Activated B cell treated with CpG ODN at 0.5 μM for 24 hours (primary cell): ENCODE measurements around the gene CBFA2T2. TPM values are rescaled to one million over a fixed set of nuclear protein-coding genes. Genes with fewer than 3 reads are reported as not detected.

ENCODE experiments used
- ATAC-seq: fragments of 200-7000 bp; cut with Tn5 transposase; one replicate; pipeline ENCODE4 v1.10.0; 2021; ENCODE audit warnings: low read depth, mild to moderate bottlenecking, moderate library complexity
- CTCF ChIA-PET: fragments of 350-600 bp; sonication (Branson Sonifier 250); formaldehyde crosslinking; loops from one replicate; lab custom pipeline; 2021; ENCODE audit warnings: antibody characterized with exemption; lab: Charles Lee
- POLR2A ChIA-PET: fragments of 350-600 bp; sonication (Branson Sonifier 250); formaldehyde crosslinking; loops from one replicate; lab custom pipeline; 2021; ENCODE audit warnings: antibody characterized with exemption; lab: Charles Lee
- DNase-seq: peaks from one replicate; pipeline ENCODE4 v3.0.0; 2022
- H3K27ac Mint-ChIP-seq: one replicate; pipeline ENCODE4 v1.8.0; 2020; ENCODE audit warnings: mixed read lengths
- H3K27me3 Mint-ChIP-seq: one replicate; pipeline ENCODE4 v1.8.0; 2021; ENCODE audit warnings: mixed read lengths
- H3K36me3 Mint-ChIP-seq: one replicate; pipeline ENCODE4 v1.8.0; 2021; ENCODE audit warnings: low read depth, mixed read lengths
- H3K4me1 Mint-ChIP-seq: one replicate; pipeline ENCODE4 v1.8.0; 2021; ENCODE audit warnings: mixed read lengths
- H3K4me3 Mint-ChIP-seq: one replicate; pipeline ENCODE4 v1.8.0; 2020; ENCODE audit warnings: mild to moderate bottlenecking, mixed read lengths
- H3K9me3 Mint-ChIP-seq: one replicate; pipeline ENCODE4 v1.8.0; 2020; ENCODE audit warnings: mixed read lengths
- intact Hi-C: fragments of 100-400 bp; cut with micrococcal nuclease; formaldehyde crosslinking; loops from one replicate; pipeline ENCODE4 v1.15.1; 2024
- total RNA-seq: library from RNA; stranded (reverse); gene quantifications from 2 replicates; pipeline ENCODE4 v1.2.3, GENCODE V29; 2022
- TF ChIP-seq, protein P1 (sequence below): fragments of 200-600 bp; IDR thresholded peaks from one replicate; pipeline ENCODE4 v1.8.0; 2022; ENCODE audit warnings: antibody characterized with exemption, mild to moderate bottlenecking

Gene CBFA2T2
- total RNA-seq, 1 donor from 2014 or later: 15.8 TPM

DNA sequence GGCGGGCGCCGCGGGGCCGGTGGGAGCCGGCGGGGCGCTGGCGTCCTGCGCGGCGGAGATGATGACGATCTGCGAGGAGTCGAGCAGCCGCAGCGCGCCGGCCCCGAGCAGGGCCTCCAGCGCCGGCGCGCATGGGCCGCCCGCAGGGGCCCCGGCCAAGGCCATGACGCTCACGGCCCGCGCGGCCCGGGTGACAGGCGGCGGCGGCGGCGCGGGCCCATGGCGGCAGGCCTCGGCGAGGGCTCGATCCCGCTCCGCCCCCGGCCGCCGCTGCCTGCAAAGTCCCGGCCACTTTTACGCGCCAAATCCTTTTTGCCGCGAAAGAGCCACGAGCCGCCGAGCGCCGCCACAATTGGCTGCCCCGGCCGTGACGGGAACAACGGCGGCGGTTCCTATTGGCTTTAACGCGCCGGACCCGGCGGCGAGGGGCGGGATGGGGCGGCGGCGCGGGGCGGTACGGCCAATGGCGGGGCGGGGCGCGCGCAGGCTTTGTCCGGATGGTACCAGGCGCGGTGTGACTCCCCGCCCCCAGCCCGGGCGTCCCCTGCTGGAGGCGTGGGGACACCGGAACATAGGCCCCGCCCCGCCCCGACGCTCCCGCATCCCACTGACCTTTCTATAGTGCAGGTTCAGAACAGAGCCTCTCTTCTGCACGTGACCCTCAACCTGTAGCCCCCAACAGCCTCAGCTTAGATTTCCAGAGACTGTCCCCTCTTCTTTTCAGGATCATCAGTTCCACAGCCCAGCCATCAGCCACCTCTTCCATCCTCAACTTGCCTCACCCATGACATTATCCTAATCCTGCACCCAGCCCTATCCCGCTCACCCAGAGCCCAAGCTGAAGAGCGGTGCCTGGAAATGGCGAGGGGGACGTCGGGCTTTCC is 196.4 kb downstream of the CBFA2T2 start, which contains the start of gene E2F1:
TSS of gene E2F1 (minus strand) at position 286 of the 884 bp plus-strand sequence. CDS start at position 165, 121 bp downstream.
- Mint-ChIP-seq H3K4me3 (peak within 1 kb of the TSS; percentile 86), H3K27me3 (no peaks in the 10 kb centered on the region), H3K4me1 (peaks cover 30% of the 10 kb centered on the region), H3K9me3 (no peaks in the 10 kb centered on the region), H3K36me3 (no peaks in the 10 kb centered on the region), H3K27ac (peak within 1 kb of the TSS; percentile 77)
- ATAC-seq: peak; percentile 93
- TF ChIP-seq, protein P1, sequence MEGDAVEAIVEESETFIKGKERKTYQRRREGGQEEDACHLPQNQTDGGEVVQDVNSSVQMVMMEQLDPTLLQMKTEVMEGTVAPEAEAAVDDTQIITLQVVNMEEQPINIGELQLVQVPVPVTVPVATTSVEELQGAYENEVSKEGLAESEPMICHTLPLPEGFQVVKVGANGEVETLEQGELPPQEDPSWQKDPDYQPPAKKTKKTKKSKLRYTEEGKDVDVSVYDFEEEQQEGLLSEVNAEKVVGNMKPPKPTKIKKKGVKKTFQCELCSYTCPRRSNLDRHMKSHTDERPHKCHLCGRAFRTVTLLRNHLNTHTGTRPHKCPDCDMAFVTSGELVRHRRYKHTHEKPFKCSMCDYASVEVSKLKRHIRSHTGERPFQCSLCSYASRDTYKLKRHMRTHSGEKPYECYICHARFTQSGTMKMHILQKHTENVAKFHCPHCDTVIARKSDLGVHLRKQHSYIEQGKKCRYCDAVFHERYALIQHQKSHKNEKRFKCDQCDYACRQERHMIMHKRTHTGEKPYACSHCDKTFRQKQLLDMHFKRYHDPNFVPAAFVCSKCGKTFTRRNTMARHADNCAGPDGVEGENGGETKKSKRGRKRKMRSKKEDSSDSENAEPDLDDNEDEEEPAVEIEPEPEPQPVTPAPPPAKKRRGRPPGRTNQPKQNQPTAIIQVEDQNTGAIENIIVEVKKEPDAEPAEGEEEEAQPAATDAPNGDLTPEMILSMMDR: no peak
- ChIA-PET POLR2A (interaction anchor here (0.5 to 1.7 kb wide), 10 partner anchors 11 to 426 kb away, joined by 3 to 9 read pairs (median 4); partner anchors contain the start of genes ACTL10, C20orf144, CBFA2T2 and EIF2S2), CTCF (interaction anchor here (0.8 kb wide), 1 partner anchor 19 kb away, joined by 3 read pairs; no protein-coding TSS in a partner anchor)
- intact Hi-C loops: loop anchor here (1.0 to 5.0 kb wide), 7 partner anchors 20 to 307 kb away; partner anchors contain the start of genes ACTL10, CHMP4B, PXMP4 and RALY
- DNase-seq: peak; percentile 95

DNA sequence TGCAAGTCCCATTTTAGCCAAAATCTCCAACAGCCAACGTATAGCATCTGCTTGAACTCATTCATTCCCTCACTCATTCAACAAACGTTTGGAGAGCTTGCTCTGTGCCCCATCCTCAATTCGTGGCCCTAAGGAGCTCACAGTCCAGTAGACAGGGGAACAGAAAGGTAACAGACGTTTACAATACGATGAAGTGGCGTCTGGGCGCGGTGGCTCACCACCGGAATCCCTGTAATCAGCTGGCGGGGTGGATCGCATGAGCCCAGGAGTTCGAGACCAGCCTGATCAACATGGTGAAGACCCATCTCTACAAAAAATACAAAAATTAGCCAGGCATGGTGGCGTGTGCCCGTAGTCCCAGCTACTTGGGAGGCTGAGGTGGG is 197.1 kb downstream of the CBFA2T2 start:
- Mint-ChIP-seq H3K36me3 (no peaks in the 10 kb centered on the region), H3K27ac (no peak overlapping the region), H3K4me1 (peaks cover 25% of the 10 kb centered on the region), H3K4me3 (peak overlapping the region; percentile 86), H3K27me3 (no peaks in the 10 kb centered on the region), H3K9me3 (no peaks in the 10 kb centered on the region)
- ATAC-seq (no peak), DNase-seq (no peak)
- TF ChIP-seq, protein P1: no peak
- ChIA-PET CTCF (interaction anchor here (0.8 kb wide), 1 partner anchor 19 kb away, joined by 3 read pairs; no protein-coding TSS in a partner anchor), POLR2A (interaction anchor here (0.5 to 1.3 kb wide), 3 partner anchors 21 to 306 kb away, joined by 3 read pairs; partner anchors contain the start of gene ACTL10)
- intact Hi-C loops: loop anchor here (1.0 to 5.0 kb wide), 7 partner anchors 21 to 306 kb away; partner anchors contain the start of genes ACTL10, CHMP4B, PXMP4 and RALY

DNA sequence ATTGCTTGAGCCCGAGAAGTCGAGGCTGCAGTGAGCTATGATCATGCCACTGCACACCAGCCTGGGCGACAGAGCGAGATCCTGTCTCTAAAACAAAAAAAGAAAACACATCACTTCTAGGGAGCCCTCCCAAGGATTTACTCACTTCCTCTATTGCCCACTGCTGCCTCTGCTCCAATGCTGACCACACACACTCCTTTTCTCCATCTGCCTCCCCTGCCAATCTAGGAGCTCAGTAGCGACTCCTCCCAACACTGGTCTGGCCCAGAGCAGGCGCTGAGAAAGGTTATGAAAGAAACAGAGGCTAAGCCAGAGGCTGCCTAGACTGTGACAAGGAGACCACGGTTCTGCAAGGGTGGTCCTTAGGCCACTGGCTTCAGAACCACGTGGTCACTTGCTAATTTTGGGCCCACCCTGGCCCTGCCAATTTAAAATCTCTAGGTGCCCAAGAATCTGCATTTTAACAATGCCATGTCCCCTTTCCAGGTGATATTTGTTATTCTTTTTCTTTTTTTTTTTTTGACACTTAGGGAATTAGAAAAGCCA is 197.5 kb downstream of the CBFA2T2 start:
- H3K4me3 Mint-ChIP-seq: no peak overlapping the region
- H3K27me3 Mint-ChIP-seq: no peaks in the 10 kb centered on the region
- no peak for ATAC-seq
- H3K36me3 Mint-ChIP-seq: no peaks in the 10 kb centered on the region
- CTCF ChIA-PET: interaction anchor here (0.8 kb wide), 1 partner anchor 20 kb away, joined by 3 read pairs; no protein-coding TSS in a partner anchor
- intact Hi-C loops: loop anchor here (2.0 to 5.0 kb wide), 2 partner anchors 91 to 125 kb away; partner anchors contain the start of gene CHMP4B
- POLR2A ChIA-PET: interaction anchor here (0.5 to 1.3 kb wide), 4 partner anchors 21 to 306 kb away, joined by 3 to 4 read pairs (median 3); partner anchors contain the start of gene ACTL10
- TF ChIP-seq, protein P1: no peak
- peaks cover 22% of the 10 kb centered on the region for H3K4me1 Mint-ChIP-seq
- DNase-seq: no peak
- no peak overlapping the region for H3K27ac Mint-ChIP-seq
- H3K9me3 Mint-ChIP-seq: no peaks in the 10 kb centered on the region

DNA sequence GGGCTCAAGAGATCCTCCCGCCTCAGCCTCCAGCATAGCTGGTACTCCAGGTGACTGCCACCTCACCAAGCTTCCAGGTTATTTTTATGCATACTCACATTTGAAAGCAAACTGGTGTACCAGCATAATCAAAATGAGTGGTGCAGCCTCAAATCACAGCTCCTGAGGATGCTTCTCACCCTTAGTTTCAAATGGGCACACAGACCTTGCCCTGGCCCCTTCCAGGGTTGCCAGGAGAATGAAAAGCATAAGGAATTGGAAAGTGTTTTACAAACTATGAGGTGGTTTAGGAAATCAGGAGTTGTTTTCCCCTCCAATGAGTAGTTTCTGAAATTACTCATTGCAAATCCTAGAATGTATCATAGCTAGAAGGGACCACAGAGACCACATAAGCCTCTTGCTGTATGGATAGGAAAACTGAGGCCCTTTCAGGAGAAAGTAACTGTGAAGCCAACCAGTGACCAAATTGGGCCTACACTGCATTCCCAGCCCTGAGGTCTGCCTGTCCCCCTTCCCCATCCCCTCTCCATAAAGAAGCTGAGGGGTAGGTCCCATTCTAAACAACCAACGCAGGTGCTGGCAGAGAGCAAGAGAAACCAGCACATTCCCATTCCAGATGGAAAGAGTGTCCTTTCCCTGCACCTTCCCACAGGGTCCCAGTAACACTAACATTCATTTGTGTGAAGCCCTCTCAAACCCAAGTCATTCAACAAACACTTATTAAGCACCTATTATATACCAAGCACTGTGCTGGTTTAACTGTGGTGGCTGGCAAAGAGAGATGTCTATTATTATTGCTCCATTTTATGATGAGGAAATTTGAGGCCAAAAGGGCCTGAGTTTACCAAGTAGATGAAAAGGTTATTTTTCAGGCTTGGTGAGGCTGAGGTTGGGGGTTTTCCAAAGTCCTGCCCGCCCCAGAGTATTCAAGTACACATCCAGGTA is 198.4 kb downstream of the CBFA2T2 start:
- ATAC-seq: no peak
- no peaks in the 10 kb centered on the region for H3K27me3 Mint-ChIP-seq
- TF ChIP-seq, protein P1: no peak
- H3K9me3 Mint-ChIP-seq: no peaks in the 10 kb centered on the region
- ChIA-PET CTCF (no interaction called here), POLR2A (interaction anchor here (0.7 kb wide), 1 partner anchor 93 kb away, joined by 4 read pairs; no protein-coding TSS in a partner anchor)
- intact Hi-C loops: loop anchor here (2.0 to 5.0 kb wide), 2 partner anchors 91 to 124 kb away; partner anchors contain the start of gene CHMP4B
- no peak overlapping the region for H3K27ac Mint-ChIP-seq
- no peak for DNase-seq
- no peaks in the 10 kb centered on the region for H3K36me3 Mint-ChIP-seq
- peaks cover 20% of the 10 kb centered on the region for H3K4me1 Mint-ChIP-seq
- no peak overlapping the region for H3K4me3 Mint-ChIP-seq
